ENCODE data around the gene LAMTOR2.

The LAMTOR2 gene

DNA sequence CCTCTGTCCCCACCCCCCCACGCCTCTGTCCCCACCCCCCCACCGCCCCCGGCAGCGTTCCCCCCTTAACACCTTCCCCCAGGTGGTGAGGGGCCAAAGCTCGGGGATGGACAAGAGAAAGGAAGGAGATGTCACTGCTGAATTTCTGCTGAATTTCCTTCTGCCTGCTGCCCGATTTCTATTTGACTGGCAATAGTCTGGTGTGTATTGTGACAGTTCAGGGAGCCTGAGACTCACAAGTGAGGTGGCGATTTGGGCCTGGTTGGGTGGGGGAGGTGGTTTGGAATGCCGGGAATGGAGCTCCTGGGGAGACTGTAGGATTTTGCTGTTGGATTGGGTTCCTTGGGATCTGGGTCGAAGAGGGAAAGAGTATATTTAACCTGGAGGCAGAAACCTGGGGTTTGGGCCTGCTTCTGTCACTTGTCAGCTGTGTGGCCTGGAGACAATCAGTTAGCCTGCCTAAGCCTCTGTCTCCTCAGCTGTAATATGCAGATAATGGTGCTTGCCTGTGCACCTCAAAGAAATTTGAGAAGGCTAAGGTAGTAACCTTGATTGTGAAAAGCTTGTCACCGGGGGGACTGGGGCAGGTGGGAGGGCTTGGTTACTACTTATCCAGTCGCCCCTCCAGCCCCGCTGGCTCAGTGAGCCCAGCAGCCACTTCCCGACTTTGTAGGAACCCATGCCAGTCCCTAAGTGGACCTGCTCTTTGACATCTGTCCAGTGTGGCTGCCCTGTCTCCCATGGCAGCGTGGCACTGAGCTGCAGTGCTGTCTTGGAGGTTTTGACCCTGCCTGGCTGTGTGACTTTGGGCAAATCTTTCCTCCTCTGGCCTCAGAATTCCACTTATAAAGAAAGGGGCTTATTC lies 52.3 kb downstream of the LAMTOR2 start:
- Histone ChIP-seq H3K9me3 (ENCODE audit: control insufficient read depth, low read length) (no peaks in the 10 kb centered on the region), H3K9ac (ENCODE audit: low read length) (peak overlapping the region; percentile 69), H3K4me1 (ENCODE audit: control insufficient read depth, insufficient read depth, low read length) (peaks cover 51% of the 10 kb centered on the region), H3K27me3 (ENCODE audit: control insufficient read depth, insufficient read depth, low read length) (no peaks in the 10 kb centered on the region), H3K4me3 (ENCODE audit: low read length) (no peak overlapping the region), H3K36me3 (ENCODE audit: control insufficient read depth, insufficient read depth, low read length) (no peaks in the 10 kb centered on the region)

DNA sequence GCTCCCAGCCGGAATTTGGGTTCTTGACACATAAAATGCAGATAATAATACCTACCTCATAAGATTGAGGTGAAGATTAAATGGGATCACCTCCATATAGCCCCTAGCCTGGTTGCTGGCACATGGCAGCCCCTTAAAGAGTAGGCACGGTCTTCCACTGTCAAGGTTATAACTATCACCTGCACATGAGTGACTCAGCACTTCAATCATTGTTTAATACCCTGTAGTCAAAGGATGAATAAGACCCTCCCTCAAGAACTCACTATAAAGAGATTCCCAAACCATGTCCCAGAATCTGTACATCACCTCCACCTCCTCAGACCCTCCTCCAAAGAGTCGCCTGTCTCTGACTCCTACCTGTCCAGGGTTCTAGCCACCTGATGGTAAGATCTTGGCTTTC lies 53.5 kb downstream of the LAMTOR2 start:
- no peak overlapping the region for H3K9ac ChIP-seq (ENCODE audit: low read length)
- H3K4me1 ChIP-seq (ENCODE audit: control insufficient read depth, insufficient read depth, low read length) = peaks cover 39% of the 10 kb centered on the region
- no peaks in the 10 kb centered on the region for H3K36me3 ChIP-seq (ENCODE audit: control insufficient read depth, insufficient read depth, low read length)
- H3K4me3 ChIP-seq (ENCODE audit: low read length) = no peak overlapping the region
- no peaks in the 10 kb centered on the region for H3K9me3 ChIP-seq (ENCODE audit: control insufficient read depth, low read length)
- no peaks in the 10 kb centered on the region for H3K27me3 ChIP-seq (ENCODE audit: control insufficient read depth, insufficient read depth, low read length)
